ENCODE results near the gene PIN1.

PIN1 gene

DNA sequence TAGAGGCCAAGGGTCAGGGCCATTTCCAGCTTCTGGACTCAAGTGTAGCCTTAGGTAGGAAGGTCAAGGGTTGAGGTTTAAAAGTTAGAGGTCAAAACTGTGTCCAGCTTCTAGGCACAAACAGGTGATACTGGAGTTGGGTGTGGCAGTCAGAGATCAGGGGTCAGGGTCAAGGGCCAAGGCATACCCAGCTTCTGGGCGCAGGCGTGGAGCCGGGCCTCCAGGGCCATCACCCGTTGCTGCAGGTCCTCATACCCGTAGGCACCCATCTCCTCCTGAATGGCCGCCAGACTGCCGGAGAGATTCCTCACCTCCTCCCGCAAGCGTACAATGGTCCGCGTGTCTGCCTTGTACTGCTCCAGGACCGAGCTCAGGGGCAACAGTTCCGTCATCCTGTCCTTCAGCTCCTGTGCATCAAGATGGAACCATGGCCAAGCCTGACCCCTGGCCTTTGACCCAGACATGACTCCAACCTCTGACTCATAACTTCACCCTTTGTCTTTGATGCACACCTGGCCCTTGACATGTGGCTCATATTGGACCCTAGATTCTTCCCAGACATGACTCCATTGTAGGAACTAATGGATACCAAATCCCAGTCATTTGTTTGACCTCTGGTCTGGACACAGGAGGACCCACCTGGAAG is 22.1 kb downstream of the PIN1 start:
- DNase-seq: no peak

DNA sequence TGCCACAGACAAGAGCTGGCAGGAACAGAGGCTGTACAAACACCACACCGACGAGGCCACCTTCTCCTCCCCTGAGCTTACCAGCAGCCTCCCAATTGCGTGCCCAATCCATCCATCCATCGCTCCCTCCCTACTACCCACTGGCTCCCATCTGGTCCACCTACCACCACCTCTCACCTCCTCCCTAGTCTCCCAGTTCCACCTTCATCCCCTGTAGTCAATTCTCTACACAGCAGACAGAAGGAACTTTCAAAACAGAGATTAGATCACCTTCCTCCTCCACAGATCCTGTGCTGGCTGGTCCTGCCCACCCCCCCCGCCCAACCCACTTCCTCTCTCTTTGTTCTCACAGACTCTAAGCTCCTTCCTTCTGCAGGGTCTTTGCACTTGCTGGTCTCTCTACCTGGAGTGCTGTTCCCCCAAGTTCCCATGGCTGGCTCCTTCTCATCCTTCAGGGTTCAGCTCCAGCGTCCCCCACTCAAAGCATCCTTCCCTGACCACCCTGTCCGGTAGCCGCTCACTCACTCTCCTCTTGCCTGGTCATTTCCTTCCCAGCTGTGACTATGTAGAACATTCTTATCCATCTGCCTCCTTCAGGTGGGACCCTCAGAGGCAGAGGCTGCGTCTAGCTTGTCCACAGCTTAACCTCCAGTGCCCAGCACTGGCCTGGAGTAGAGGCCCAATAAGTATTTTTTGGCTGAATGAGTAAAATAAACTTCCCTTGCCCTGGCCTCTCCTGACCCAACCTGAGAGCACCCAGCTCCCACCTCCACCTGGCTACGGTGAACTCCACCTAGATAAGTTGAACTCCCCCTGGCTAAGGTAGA is 23.0 kb downstream of the PIN1 start:
- peak; percentile 37 for DNase-seq

DNA sequence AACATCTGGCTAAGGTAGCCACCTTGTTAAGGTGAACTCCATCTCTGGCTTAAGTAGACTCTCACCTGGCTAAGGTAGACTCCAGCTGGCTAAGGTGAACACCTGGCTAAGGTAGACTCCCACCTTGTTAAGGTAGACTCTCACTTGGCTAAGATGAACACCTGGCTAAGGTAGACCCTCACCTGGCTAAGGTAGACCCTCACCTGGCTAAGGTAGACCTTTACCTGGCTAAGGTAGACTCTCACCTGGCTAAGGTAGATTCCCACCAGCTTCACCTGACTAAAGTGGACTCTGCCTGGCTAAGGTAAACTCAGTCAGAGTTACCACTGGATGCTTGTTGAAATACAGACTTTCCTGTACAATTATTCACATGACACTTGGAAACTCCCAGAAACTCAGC is 23.6 kb downstream of the PIN1 start:
- no peak for DNase-seq

DNA sequence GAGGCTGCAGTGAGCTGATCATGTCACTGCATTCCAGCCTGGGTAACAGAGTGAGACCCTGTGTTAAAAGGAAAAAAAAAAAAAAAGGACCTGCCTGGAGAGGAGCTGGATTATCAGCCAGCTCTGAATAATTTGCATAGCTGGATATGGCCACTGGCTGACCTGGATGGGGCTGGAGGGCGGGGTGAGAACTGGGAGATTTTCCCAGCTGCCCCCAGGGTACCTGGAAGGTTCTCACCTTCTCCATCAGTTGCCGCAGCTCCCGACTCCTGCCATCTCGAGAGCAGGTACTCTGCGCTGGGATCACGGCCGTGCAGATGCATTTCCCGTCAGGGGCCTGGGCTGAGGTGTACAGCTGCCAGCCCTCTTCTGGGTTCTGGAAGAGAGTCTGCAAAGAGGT is 25.3 kb downstream of the PIN1 start:
- DNase-seq: no peak

DNA sequence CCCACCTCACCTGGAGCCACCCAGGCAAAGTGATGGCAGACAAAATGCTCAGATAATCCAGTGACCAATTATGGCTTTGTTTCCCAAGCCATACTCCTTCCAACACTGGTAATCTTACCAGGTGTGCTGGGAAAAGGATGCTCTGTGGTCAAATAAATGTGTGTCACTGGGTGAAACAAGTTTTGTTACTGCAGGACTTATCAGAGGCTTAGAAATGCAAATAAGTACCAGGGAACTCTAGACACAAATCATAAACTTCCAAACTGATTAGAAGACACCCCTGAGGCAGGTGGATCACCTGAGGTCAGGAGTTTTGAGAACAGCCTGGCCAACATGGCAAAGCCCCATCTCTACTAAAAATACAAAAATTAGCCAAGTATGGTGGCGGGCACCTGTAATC is 26.4 kb downstream of the PIN1 start:
- DNase-seq: no peak

DNA sequence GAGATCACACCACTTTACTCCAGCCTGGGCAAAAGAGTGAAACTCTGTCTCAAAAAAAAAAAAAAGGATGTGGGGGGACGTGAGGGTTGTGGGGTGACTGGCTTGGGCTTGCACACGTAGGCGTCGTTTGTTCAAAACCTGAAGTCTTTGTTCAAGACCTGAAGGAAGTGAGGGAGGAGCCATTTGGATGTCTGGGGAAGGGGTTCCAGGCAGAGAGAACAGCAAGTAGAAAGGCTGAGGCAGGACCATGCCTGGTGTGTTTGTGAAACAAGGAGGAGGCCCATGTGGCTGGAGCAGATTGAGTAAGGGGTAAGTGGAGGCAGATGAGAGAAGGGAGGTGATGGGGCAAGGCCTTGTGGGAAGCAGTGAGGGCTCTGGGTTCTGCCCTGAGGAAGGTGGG is 27.8 kb downstream of the PIN1 start:
- no peak for DNase-seq

DNA sequence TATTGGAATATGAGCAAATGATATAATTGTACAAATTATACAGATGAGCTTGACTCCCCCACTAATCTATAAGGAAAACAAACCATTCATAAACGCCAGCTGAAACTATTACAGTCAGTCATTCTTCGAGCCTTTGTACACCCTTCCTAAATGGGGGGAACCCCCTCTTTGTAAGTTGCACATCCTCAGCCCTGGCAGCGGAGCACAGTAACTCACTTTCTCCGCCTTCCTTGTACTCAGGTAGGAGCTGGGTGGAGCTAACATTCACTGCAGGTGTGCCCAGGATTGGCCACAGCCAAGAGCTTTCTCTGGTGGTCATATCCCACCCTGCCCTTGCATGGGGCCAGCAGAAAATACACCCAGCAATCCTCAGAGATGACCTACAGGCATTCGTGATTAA is 28.6 kb downstream of the PIN1 start:
- DNase-seq: no peak

DNA sequence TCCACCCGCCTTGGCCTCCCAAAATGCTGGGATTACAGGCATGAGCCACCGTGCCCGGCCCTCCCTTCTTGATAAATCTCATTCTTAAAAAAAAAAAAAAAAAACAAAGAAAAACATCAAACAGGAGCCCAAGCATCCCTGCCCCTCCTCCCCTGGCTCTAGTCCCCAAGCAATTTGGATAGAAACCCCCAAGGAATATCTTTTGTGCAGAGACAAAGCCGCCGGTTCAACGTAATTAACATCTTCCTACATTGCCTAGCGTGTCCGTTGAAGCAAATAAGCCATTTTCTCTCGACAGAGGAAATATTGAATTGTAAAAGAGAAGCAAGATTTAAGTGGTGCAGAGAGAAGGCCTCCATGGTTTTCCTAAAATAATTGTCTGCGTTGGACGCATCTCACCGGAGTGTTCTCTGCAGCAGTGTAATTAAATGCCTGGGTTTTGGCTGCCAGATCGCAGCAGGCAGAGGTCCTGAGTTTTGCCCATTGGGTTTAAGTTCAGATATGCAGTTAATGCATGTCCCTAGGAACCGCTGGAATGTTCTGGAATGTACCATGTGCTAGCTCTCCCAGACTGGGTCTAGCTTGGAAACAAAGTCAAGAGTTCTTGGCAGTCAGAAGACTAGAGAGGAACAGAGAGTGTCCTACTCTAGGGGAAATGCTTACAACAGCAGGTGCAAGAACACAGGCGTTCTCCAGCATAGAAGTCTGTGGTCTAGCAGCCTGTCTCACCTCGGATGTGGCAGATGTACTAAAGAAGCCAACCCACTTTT is 30.8 kb downstream of the PIN1 start:
- no peak for DNase-seq

DNA sequence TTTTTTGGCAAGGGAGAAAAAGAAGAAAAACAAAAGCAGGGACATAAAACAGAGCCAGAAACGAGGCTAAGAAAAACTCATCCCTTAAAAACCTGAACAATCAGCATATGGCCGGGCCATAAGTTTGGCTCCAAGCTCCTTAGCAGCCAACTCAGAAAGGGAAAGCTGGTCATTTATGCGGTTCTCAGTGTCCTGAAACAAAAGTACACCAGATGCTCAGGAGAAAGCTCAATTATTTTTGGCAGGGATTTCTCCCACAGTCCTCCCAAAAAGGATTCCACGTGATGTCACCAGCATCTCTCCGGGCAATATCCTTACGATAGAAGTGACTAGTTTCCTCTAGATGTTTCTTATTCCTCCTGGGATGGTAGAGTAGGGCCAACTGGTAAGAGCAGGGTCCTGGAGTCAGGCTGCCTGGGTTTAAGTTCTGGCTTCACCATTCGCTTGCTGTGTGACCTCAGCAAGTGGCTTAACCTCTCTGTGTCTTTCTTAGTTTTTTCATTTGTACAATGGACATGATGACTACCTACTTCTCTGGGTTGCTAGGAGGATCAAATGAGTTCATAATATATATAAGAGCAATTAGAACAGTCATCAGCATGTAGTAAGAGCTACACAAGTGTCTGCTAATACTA is 34.0 kb downstream of the PIN1 start:
- DNase-seq: no peak

DNA sequence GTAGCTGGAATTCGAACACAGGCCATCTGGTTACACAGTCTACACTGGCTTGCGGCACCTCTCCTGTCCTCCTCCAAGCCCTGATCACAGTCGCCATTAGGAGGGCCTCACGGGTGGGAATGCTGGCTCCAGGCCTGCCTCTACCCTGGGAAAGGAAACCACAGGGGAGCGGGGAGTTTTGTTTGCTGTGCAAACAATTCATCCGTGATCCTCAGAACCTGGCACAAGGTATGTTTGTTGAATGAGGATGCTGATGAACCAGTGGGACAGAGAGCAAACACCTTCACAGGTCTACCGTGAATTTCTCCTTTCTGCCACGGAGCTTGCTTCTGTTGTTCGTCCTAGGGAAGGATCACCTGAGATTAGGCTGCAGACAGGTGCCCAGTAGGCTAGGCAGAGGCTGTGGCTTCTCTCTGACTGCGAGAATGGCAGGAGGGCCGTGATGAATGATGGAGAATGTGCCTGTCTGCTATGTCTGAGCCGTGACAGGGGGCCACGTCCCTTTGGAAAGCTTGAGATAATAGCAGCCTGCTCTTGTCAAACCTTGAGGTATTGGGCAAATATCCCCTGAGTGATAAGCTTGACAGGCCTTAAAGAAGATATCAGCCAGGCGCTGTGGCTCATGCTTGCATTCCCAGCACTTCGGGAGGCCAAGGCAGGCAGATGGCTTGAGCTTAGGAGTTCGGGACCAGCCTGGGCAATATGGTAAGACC is 36.7 kb downstream of the PIN1 start:
- DNase-seq: no peak

DNA sequence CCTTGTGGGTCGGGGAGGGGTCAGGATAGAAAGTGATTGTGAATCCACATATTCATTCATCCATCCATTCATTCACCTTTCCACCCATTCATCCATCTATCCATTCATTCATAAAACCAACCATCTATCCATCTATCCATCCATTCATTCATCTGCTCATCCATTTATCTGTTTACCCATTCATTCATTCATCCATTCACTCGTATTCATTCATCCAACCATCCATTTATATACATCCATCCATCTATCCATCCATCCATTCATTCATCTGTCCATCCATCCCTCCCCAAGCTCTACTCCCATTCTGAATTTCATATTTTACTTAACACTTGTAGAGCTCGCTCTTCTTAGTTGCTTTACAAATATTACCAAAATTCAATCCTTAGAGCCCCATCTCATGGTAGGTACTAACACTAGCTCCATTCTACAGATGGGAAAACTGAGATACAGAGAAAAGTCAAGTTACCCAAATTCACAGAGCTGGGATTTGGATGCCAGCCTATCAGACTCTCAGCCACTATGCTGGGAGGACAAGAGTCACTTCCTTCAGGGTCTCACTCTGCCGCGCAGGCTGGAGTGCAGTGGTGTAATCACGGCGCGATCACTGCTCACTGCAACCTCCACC is 37.6 kb downstream of the PIN1 start:
- DNase-seq: no peak

DNA sequence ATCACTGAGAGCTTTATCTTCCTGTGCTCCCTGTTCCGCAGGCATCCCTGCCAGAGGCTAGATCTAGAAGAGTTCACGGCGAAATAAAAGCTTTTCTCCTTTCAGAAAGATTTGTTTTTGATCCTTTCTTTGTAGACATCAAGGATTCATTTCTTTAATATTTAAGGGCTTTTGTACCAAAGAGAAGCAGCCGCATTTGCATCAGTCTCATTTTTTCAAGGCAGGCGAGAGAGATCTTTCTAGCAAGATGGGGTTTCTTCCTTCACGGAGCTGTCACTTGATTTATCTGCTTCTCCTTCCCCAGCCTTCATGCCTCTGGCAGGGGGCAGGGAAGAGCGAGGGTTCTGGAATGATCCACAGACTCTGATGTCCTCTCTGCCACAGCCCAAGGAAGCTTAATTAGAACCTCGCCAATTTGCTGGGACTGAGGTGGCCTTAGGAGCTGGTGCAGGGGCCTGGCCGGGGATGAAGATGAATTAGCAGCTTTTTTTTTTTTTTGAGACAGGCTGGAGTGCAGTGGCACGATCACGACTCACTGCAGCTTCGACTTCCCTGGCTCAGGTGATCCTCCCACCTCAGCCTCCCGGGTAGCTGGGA is 40.0 kb downstream of the PIN1 start:
- DNase-seq: no peak

DNA sequence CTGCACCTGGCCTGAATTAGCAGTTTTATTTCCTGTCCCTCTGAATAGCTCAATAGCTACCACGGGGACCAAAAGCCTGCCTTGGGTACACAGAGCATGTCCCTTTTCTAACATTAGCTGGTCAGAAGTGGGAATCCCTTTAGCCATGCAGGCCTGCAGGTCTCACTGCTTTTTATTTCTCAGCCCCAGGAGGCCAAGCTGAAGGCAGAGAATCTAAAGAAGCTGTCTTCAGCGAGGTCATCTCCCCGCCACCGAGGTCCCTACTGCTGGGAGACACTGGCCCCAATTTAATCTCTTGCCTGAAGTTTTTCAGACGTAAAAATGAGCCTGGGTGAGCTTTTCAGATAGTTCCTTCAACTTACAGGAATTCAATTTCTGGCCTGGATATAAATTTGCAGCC is 40.7 kb downstream of the PIN1 start:
- DNase-seq: no peak

DNA sequence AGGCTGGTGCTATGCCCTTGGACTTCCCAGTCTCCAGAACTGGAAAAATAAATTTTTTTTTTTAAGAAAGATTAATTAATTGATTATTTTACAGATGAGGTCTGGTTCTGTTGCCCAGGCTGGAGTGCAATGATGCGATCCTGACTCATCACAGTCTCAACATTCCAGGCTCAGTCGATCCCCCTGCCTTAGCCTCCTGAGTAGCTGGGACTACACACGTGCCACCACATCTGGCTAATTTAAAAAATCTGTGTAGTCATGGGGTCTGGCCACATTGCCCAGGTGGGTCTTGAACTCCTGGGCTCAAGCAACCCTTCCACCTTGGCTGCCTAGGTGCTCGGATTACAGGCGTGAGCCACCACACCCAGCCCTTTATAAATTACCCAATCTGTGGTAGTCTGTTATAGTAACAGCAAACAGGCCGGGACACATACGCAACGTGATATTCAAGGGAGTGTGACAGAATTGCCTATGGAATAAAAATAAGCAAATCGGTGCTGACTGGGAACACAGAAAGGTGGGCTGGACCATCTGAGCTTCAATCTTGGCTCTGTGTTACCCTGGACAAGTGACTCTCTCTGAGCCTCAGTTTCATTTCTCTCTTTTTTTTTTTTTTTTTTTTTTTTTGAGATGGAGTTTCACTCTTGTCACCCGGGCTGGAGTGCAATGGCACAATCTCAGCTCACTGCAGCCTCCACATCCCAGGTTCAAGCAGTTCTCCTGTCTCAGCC is 42.8 kb downstream of the PIN1 start:
- no peak for DNase-seq

DNA sequence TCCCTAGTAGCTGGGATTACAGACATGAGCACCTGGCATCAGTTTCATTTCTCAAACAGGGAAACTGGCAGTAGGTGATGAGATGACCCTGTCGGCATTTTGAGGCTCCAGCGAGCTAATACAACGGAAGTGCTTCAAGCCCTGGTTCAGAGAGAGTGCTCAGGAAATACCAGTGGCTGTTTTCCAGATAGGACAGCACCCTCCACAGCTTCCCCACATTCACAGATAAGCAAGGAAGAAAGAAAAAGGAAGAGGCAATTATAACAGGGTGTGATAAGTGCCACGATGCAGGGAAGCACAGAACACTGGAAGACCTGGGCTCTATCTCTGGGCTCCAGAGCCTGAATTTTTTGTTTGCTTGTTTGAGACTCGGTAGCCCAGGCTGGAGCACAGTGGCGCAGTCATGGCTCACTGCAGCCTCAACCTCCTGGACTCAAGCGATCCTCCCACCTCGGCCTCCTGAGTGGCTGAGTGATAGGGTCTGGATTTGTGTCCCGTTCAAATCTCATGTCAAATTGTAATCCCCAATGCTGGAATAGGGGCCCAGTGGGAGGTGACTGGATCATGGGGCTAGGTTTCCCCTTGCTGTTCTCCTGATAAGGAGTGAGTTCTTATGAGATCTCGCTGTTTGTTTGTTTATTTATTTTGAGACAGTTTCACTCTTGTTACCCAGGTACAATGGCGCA is 43.5 kb downstream of the PIN1 start:
- no peak for DNase-seq

DNA sequence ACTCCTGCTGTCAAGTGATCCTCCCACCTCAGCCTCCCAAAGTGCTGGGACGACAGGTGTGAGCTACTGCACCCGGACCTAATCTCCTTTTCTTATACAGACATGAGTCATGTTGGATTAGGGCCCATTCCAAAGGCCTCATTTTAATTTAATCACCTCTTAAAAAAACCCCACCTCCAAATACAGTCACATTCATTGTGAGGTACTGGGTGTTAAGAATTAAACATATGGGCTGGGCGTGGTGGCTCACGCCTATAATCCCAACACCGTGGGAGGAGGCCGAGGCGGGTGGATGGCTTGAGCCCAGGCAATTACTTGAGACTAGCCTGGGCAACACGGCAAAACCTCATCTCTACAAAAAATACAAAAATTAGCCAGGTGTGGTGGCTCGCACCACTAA is 46.6 kb downstream of the PIN1 start:
- no peak for DNase-seq

DNA sequence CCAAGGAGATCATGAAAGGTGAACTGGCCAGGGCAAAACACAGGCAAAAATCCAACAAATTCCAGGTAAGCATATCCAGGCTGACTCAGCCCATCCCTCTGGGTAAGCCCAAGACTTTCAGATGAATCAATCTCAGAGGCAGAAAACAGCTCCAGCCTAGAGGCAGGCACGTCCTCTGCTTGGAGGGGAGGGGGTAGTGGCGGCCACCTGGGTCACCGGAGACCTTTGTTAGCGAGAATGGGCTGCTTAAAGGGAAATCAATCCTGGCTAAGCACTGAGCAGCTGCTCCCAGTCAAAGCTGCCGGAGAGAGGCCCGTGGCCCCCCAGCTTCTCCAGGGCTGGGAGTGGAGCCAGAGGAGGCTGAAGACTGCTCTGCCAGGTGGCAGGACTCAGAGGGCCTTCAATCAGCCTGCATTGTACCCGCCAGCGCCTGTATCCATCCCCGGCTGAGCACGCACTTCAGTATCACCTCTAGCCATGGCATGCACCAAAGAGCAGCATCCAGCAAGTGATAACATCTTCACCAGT is 48.2 kb downstream of the PIN1 start:
- DNase-seq: no peak

DNA sequence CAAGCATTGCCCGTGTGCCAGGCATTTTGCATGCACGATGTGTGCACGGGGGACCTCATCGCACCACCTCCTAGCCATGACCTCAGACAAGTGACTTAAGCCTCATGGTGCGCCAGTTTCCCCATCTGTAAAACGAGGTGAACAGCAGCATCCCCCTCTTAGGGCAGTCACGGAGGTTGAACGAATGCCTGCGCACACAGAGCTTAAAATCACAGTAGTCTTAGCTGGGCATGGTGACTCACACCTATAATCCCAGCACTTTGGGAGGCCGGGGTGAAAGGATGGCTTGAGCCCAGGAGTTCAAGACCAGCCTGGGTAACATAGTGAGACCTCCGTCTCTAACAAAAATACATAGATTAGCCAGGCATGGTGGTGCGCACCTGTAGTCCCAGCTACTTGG is 48.6 kb downstream of the PIN1 start:
- no peak for DNase-seq

DNA sequence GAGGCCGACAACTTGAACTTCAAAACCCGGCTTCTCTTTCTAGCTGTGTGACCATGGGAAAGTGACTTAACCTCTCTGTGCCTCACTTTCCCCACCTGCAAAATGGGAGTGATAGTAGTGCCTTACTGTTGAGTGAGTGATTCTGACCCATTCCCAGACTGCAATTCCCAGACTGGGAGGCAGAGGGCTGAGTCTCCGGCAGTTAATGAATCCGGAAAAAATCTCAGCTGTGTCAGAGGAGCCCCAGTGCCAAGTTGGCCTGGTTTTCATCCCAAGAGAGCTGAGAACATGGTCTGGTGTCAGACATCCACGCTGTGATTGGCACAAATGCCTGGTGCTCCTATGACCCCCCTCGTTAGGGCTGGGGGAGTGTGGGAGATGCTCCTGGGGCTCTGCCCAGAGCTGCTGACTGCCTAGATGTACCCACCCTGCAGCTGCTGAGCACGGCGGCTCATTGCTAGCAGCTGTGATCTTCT is 50.0 kb downstream of the PIN1 start:
- DNase-seq: no peak

Measured in activated T-cell treated with anti-CD3 and anti-CD28 coated beads, Interleukin-2, amount 50 U/mL, for 1 hour (primary cell).